Neuronal stem cell (in vitro differentiated cells): ENCODE measurements around the gene BCL2L12.
A peak's percentile ranks its signal among the peaks of the same experiment; 100 is the strongest.

Experiments
- DNase-seq: peaks from one replicate; pipeline ENCODE4 v3.0.0-alpha.2; 2013; ENCODE audit warnings: low spot score
- H2AFZ ChIP-seq: one replicate; pipeline ENCODE4 v1.6.1; 2013; ENCODE audit warnings: mild to moderate bottlenecking, low read length, inconsistent platforms
- H2AK5ac ChIP-seq: 2 replicates; pipeline ENCODE4 v1.6.1; 2013; ENCODE audit warnings: low read depth, mild to moderate bottlenecking, inconsistent platforms, low read length, moderate library complexity, mixed read lengths
- H2BK120ac ChIP-seq: 2 replicates; pipeline ENCODE4 v1.6.1; 2013; ENCODE audit warnings: low read depth, mild to moderate bottlenecking, inconsistent platforms, low read length, moderate library complexity, mixed read lengths
- H2BK12ac ChIP-seq: one replicate; pipeline ENCODE4 v1.6.1; 2013; ENCODE audit warnings: low read length, inconsistent platforms
- H2BK15ac ChIP-seq: 2 replicates; pipeline ENCODE4 v1.6.1; 2013; ENCODE audit warnings: mild to moderate bottlenecking, low read length, inconsistent platforms, mixed read lengths
- H2BK5ac ChIP-seq: one replicate; pipeline ENCODE4 v1.6.1; 2013; ENCODE audit warnings: inconsistent platforms, mild to moderate bottlenecking, low read length, moderate library complexity
- H3K14ac ChIP-seq: one replicate; pipeline ENCODE4 v1.6.1; 2013; ENCODE audit warnings: low read length, inconsistent platforms
- H3K18ac ChIP-seq: 2 replicates; pipeline ENCODE4 v1.6.1; 2013; ENCODE audit warnings: low read length, inconsistent platforms
- H3K23ac ChIP-seq: 2 replicates; pipeline ENCODE4 v1.6.1; 2013; ENCODE audit warnings: low read depth, mild to moderate bottlenecking, mixed read lengths, low read length, inconsistent platforms; ENCODE audit not compliant: poor library complexity
- H3K27ac ChIP-seq: replicated peaks from 3 replicates; pipeline ENCODE4 v1.5.1; 2013; ENCODE audit warnings: low read length, inconsistent platforms
- H3K27me3 ChIP-seq, 3 experiments: 2 replicates each; pipeline ENCODE4 v1.6.1; 2013; ENCODE audit warnings: low read length in 3 of 3, mild to moderate bottlenecking in 2 of 3, inconsistent platforms in 1 of 3, low read depth in 1 of 3, mixed read lengths in 1 of 3, moderate library complexity in 1 of 3; ENCODE audit not compliant: control insufficient read depth in 3 of 3, insufficient read depth in 3 of 3
- H3K36me3 ChIP-seq, 2 donors: replicated peaks in 1 of 2; 2 replicates each; pipeline ENCODE4 v1.6.1; 2013; ENCODE audit warnings: low read length in 2 of 2; ENCODE audit not compliant: control insufficient read depth in 2 of 2, insufficient read depth in 2 of 2
- H3K4ac ChIP-seq: 2 replicates; pipeline ENCODE4 v1.6.1; 2013; ENCODE audit warnings: inconsistent platforms, mild to moderate bottlenecking, low read length, moderate library complexity
- H3K4me1 ChIP-seq, 2 donors: 1 replicate in 1 of 2; 2 replicates in 1 of 2; pipeline ENCODE4 v1.6.1; 2013; ENCODE audit warnings: low read length in 2 of 2, low read depth in 1 of 2; ENCODE audit not compliant: control insufficient read depth in 2 of 2, insufficient read depth in 1 of 2
- H3K4me2 ChIP-seq: one replicate; pipeline ENCODE4 v1.6.1; 2013; ENCODE audit warnings: mild to moderate bottlenecking, low read length, inconsistent platforms; ENCODE audit not compliant: insufficient read depth, poor library complexity, severe bottlenecking
- H3K4me3 ChIP-seq, 2 donors: 2 replicates each; pipeline ENCODE4 v1.5.1; 2013; ENCODE audit warnings: low read length in 2 of 2, mild to moderate bottlenecking in 2 of 2, inconsistent platforms in 1 of 2, moderate library complexity in 1 of 2
- H3K79me1 ChIP-seq: one replicate; pipeline ENCODE4 v1.6.1; 2013; ENCODE audit warnings: low read depth, mild to moderate bottlenecking, inconsistent platforms, low read length, moderate library complexity
- H3K9ac ChIP-seq: one replicate; pipeline ENCODE4 v1.6.1; 2013; ENCODE audit warnings: mild to moderate bottlenecking, low read depth, low read length, inconsistent platforms; ENCODE audit not compliant: poor library complexity
- H3K9me3 ChIP-seq, 2 donors: replicated peaks in 1 of 2; 2 replicates each; pipeline versions ENCODE3 to v1.6.1; 2013; ENCODE audit warnings: low read length in 2 of 2, mild to moderate bottlenecking in 2 of 2, inconsistent platforms in 1 of 2, low read depth in 1 of 2, mixed read lengths in 1 of 2, moderate library complexity in 1 of 2; ENCODE audit not compliant: control insufficient read depth in 2 of 2, insufficient read depth in 1 of 2
- H4K8ac ChIP-seq: one replicate; pipeline ENCODE4 v1.6.1; 2013; ENCODE audit warnings: low read depth, mild to moderate bottlenecking, inconsistent platforms, low read length, moderate library complexity
- H4K91ac ChIP-seq: one replicate; pipeline ENCODE4 v1.6.1; 2013; ENCODE audit warnings: low read length, low read depth, mild to moderate bottlenecking, inconsistent platforms; ENCODE audit not compliant: poor library complexity
- WGBS, 2 donors: extraction: QIAGEN DNeasy Blood & Tissue Kit; methylation state at CpG; one replicate each; pipeline ENCODE4 v1.1.7; 2013; ENCODE audit warnings: missing lambda C conversion rate in 2 of 2, mixed read lengths in 1 of 2; ENCODE audit not compliant: insufficient read length in 2 of 2, insufficient replicate concordance in 1 of 2; ENCODE audit errors: extremely low coverage in 2 of 2; 5-methylcytosine and 5-hydroxymethylcytosine counted together

The BCL2L12 gene

GRCh38 chr19:49640113-49640898, 25.4 kb upstream of the BCL2L12 start, which contains the start of gene RRAS:
Gene RRAS, minus strand, starts transcription at chr19:49640143. Its CDS starts 45 bp downstream, at chr19:49640098.
- Histone ChIP-seq H3K27ac (peak within 1 kb of the TSS; percentile 98), H3K23ac (peak within 1 kb of the TSS; percentile 36), H3K4me3 (peak within 1 kb of the TSS; percentile 74 to 93), H2BK5ac (peak within 1 kb of the TSS; percentile 99), H3K27me3 (no peaks in the 10 kb centered on the region), H2AFZ (peak within 1 kb of the TSS; percentile 79), H2BK120ac (peak within 1 kb of the TSS; percentile 85), H4K91ac (no peak within 1 kb of the TSS), H3K36me3 (peaks cover 8 to 16% of the 10 kb centered on the region in 2 donors), H3K4me2 (peak within 1 kb of the TSS; percentile 94), H3K4ac (peak within 1 kb of the TSS; percentile 86), H3K4me1 (peaks cover 23 to 43% of the 10 kb centered on the region in 2 donors), H3K9ac (no peak within 1 kb of the TSS), H2BK12ac (no peak within 1 kb of the TSS), H3K18ac (peak within 1 kb of the TSS; percentile 94), H3K79me1 (peaks cover 16% of the 10 kb centered on the region), H4K8ac (no peak within 1 kb of the TSS), H2BK15ac (peak within 1 kb of the TSS; percentile 93), H3K14ac (no peak within 1 kb of the TSS), H3K9me3 (no peaks in the 10 kb centered on the region), H2AK5ac (peak within 1 kb of the TSS; percentile 92)
- peak; percentile 100 for DNase-seq
- WGBS, 2 donors, result no CpG with 5 or more reads among the region's 51 CpGs

GRCh38 chr19:49641688-49642491, 23.8 kb upstream of the BCL2L12 start, which contains the start of gene SCAF1:
Gene SCAF1, plus strand, starts transcription at chr19:49642209. Its CDS starts 2,818 bp downstream, at chr19:49645027.
- H2BK120ac ChIP-seq, result peak within 1 kb of the TSS; percentile 85
- no CpG with 5 or more reads among the region's 87 CpGs for WGBS, 2 donors
- no peak within 1 kb of the TSS for H3K14ac ChIP-seq

GRCh38 chr19:49642492-49643035, 23.2 kb upstream of the BCL2L12 start:
- DNase-seq, result no peak
- H3K27ac ChIP-seq, result peak overlapping the region; percentile 44

More at GRCh38 chr19:49641688-49642491, 23.8 kb upstream of the BCL2L12 start, which contains the start of gene SCAF1:
- Histone ChIP-seq H3K4me2 (peak within 1 kb of the TSS; percentile 94), H3K27me3 (no peaks in the 10 kb centered on the region), H2BK15ac (peak within 1 kb of the TSS; percentile 93), H2BK5ac (peak within 1 kb of the TSS; percentile 99), H3K18ac (peak within 1 kb of the TSS; percentile 97), H3K9ac (peak within 1 kb of the TSS; percentile 98), H3K4ac (peak within 1 kb of the TSS; percentile 86), H2BK12ac (no peak within 1 kb of the TSS), H4K8ac (no peak within 1 kb of the TSS), H3K4me3 (peak within 1 kb of the TSS; percentile 93 to 100), H3K79me1 (peaks cover 29% of the 10 kb centered on the region), H4K91ac (no peak within 1 kb of the TSS), H3K27ac (peak within 1 kb of the TSS; percentile 98), H2AK5ac (peak within 1 kb of the TSS; percentile 92), H3K36me3 (peaks cover 22 to 31% of the 10 kb centered on the region in 2 donors), H3K9me3 (no peaks in the 10 kb centered on the region), H2AFZ (peak within 1 kb of the TSS; percentile 74), H3K4me1 (peaks cover 12 to 31% of the 10 kb centered on the region in 2 donors), H3K23ac (no peak within 1 kb of the TSS)
- DNase-seq, result peak; percentile 99

More at GRCh38 chr19:49642492-49643035, 23.2 kb upstream of the BCL2L12 start:
- no peak overlapping the region for H2BK12ac ChIP-seq
- H3K79me1 ChIP-seq, result peaks cover 29% of the 10 kb centered on the region
- peaks cover 28 to 38% of the 10 kb centered on the region in 2 donors for H3K36me3 ChIP-seq
- H2BK120ac ChIP-seq, result no peak overlapping the region
- H3K14ac ChIP-seq, result no peak overlapping the region
- H2AK5ac ChIP-seq, result peak overlapping the region; percentile 4
- WGBS, 2 donors, result no CpG with 5 or more reads among the region's 5 CpGs
- no peak overlapping the region for H3K23ac ChIP-seq
- peaks cover 10 to 30% of the 10 kb centered on the region in 2 donors for H3K4me1 ChIP-seq
- no peak overlapping the region for H4K91ac ChIP-seq
- H4K8ac ChIP-seq, result no peak overlapping the region
- peak overlapping the region; percentile 98 for H3K9ac ChIP-seq
- no peaks in the 10 kb centered on the region for H3K9me3 ChIP-seq
- peak overlapping the region; percentile 97 for H3K18ac ChIP-seq
- peak overlapping the region; percentile 93 to 100 for H3K4me3 ChIP-seq
- peak overlapping the region; percentile 74 for H2AFZ ChIP-seq
- no peak overlapping the region for H3K4ac ChIP-seq
- peak overlapping the region; percentile 84 for H3K4me2 ChIP-seq
- H3K27me3 ChIP-seq, result no peaks in the 10 kb centered on the region
- peak overlapping the region; percentile 70 for H2BK15ac ChIP-seq
- peak overlapping the region; percentile 82 for H2BK5ac ChIP-seq
